ENCODE results near the gene KIF7.

Gene KIF7

DNA sequence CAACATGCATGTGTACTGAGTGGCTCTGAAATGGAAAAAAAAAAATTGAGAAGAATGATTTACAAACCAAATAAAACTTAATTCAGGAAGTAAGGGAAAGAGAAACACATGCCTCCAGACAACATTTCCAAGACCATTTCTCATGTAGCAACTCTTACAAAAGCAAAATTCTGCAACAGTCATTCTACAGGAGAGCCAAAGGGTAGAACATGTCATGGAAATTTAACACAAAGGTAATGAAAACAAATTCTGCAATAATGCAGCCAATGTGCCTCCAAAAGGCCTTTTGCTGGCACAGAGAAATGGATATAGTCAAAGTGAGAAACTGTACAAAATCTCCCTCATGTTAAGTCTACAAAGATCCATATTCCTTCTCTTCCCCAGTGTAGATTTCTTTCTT, 31.3 kb upstream of the KIF7 start:
- in situ Hi-C loops (cut with MboI; ENCODE audit: low sequenced_read_pairs, unreplicated experiment) = no loop called here
- no peak for DNase-seq (ENCODE audit: low spot score)
- TF ChIP-seq, protein P1, sequence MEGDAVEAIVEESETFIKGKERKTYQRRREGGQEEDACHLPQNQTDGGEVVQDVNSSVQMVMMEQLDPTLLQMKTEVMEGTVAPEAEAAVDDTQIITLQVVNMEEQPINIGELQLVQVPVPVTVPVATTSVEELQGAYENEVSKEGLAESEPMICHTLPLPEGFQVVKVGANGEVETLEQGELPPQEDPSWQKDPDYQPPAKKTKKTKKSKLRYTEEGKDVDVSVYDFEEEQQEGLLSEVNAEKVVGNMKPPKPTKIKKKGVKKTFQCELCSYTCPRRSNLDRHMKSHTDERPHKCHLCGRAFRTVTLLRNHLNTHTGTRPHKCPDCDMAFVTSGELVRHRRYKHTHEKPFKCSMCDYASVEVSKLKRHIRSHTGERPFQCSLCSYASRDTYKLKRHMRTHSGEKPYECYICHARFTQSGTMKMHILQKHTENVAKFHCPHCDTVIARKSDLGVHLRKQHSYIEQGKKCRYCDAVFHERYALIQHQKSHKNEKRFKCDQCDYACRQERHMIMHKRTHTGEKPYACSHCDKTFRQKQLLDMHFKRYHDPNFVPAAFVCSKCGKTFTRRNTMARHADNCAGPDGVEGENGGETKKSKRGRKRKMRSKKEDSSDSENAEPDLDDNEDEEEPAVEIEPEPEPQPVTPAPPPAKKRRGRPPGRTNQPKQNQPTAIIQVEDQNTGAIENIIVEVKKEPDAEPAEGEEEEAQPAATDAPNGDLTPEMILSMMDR (IDR thresholded peaks at IDR 0.05; ENCODE audit: borderline replicate concordance, control extremely low read depth, extremely low read depth, insufficient read depth, missing control alignments) = no peak

DNA sequence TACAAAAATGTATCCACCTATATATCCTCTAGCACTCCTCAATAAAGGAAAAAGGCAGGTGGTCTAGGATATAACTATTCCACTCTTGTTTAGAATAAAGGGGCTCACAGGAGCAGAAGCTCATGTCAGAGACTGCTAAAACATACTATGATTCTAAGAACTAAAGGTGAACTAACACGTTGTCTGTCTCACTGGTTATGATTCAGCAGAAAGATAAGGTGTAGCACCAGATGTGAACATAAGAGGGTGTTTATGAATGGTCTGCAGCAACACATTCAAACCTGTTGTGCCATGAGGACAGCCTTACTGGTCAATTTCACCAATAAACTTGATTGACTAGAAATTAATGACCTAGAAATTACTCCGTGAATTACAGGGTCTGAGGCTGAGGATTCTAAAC, 30.7 kb upstream of the KIF7 start:
- in situ Hi-C loops (cut with MboI; ENCODE audit: low sequenced_read_pairs, unreplicated experiment) = no loop called here
- no peak for DNase-seq (ENCODE audit: low spot score)
- TF ChIP-seq, protein P1 (IDR thresholded peaks at IDR 0.05; ENCODE audit: borderline replicate concordance, control extremely low read depth, extremely low read depth, insufficient read depth, missing control alignments) = no peak

DNA sequence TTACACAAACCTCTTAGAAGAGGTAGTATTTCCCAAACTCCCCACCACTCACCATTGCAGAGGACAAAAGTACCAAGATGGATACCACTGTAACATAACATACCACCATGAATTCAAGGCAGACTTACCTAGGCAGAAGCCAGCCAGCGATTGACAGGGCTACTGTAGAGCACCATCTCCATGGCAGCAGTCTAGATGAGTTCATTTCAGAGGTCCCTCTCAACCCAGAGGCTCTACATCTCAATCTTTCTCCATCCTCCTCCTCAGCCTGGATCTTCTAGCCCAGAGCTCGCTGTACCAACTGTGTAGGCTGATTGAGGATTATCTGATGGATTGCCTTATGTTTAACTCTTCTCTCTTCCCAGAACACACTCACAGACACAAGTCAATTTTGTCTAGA, 25.9 kb upstream of the KIF7 start:
- in situ Hi-C loops (cut with MboI; ENCODE audit: low sequenced_read_pairs, unreplicated experiment) = no loop called here
- TF ChIP-seq, protein P1 (IDR thresholded peaks at IDR 0.05; ENCODE audit: borderline replicate concordance, control extremely low read depth, extremely low read depth, insufficient read depth, missing control alignments) = no peak

DNA sequence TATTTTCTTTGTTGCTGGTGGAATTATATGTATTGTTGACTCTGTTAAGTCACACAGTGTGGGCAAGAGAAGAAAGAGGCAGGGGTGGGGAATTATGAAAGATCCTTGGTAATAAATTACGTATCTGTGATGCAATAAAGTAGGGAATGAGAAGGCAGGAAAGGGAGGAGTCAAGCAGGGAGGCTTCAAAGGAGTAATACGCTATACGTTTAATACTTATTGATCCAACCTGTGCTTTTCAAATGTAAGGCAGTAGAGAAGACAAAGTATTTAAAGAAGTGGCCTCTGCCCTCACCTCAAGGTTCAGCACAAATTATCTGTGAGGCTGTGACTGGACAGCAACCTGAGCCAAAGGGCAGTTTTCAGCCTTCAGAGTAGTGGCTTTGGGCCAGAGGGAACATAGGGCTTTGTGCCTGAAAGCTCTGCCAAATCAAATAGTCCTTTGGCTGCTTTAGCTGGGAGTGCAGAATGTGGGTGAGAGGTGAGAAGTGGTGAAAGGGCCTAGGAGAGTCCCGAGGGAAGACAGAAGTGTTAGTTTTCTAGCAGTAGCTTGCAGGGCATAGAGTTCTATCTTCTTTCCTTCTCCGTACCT, 25.1 kb upstream of the KIF7 start:
- TF ChIP-seq, protein P1 (IDR thresholded peaks at IDR 0.05; ENCODE audit: borderline replicate concordance, control extremely low read depth, extremely low read depth, insufficient read depth, missing control alignments) = no peak
- DNase-seq (ENCODE audit: low spot score) = no peak
- in situ Hi-C loops (cut with MboI; ENCODE audit: low sequenced_read_pairs, unreplicated experiment) = no loop called here

More for the DNA sequence above, 25.9 kb upstream of the KIF7 start:
- no peak for DNase-seq (ENCODE audit: low spot score)

DNA sequence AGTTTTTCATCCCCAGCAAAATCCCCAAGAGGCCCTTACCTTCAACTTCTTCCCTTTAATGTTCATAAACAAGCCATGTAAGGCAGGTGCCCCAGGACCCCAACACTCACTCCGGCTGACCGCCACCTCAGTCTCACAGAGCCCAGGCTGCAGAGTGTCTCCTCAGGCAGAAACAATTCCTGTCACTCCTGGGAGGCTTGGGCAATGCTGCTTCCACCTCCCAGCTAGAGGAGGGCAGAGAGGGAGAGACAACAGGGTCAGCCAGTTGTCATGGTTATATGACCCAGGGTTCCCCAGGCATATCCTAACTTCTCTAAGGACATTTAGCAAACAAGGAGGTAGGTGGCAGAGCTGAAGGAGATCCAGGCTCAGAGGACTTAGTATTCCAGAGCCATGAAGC, 23.9 kb upstream of the KIF7 start, which contains the start of gene PLIN1:
Gene PLIN1 (minus strand): TSS at position 156 of the 400 bp plus-strand sequence. CDS start 1,878 bp downstream, outside the sequence.
- in situ Hi-C loops (cut with MboI; ENCODE audit: low sequenced_read_pairs, unreplicated experiment) = no loop called here
- TF ChIP-seq, protein P1 (IDR thresholded peaks at IDR 0.05; ENCODE audit: borderline replicate concordance, control extremely low read depth, extremely low read depth, insufficient read depth, missing control alignments) = no peak
- no peak for DNase-seq (ENCODE audit: low spot score)

DNA sequence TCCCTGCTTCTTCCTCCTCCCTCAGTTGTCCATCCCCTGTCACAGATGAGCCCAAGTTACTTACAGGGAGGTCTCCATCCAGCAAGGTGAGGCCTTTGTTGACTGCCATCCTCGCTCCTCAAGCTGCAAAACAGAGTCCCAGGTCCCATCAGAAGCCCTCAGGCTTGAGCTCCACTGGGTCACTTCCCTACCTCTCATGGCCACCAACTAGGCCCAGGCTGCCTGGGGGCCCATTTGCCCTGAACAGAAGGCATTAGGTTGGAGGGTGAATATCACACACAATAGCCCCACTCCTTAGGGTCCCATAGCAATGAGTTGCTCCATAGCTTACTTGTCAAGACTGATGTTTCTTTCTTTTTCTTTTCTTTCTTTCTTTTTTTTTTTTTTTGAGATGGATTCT, 22.1 kb upstream of the KIF7 start:
- no peak for DNase-seq (ENCODE audit: low spot score)
- TF ChIP-seq, protein P1 (IDR thresholded peaks at IDR 0.05; ENCODE audit: borderline replicate concordance, control extremely low read depth, extremely low read depth, insufficient read depth, missing control alignments) = no peak
- in situ Hi-C loops (cut with MboI; ENCODE audit: low sequenced_read_pairs, unreplicated experiment) = no loop called here

All from GM13976 (cell line).